ENCODE measurements around the gene DUS2.

DNA sequence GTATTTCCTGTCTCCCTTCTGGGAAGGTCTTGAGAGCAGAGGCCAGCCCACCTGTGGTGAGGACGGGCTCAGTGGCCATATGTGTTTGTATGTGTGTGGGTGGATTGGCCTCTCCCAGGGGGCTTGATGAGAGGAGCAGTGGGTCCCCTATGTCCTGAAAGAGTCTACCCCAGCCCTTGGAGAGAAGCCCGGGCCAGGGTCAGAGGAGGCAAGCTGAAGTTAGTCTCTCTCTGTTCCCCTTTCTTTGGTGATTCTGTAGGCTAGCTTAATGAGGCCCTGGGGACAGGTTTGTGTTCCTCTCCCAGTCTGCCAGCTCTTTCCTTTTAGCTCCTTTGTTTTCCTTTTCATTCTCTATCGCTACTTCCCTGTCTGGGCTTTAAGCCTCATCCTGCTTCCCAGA, 38.3 kb downstream of the DUS2 start:
- TF ChIP-seq, protein P1, sequence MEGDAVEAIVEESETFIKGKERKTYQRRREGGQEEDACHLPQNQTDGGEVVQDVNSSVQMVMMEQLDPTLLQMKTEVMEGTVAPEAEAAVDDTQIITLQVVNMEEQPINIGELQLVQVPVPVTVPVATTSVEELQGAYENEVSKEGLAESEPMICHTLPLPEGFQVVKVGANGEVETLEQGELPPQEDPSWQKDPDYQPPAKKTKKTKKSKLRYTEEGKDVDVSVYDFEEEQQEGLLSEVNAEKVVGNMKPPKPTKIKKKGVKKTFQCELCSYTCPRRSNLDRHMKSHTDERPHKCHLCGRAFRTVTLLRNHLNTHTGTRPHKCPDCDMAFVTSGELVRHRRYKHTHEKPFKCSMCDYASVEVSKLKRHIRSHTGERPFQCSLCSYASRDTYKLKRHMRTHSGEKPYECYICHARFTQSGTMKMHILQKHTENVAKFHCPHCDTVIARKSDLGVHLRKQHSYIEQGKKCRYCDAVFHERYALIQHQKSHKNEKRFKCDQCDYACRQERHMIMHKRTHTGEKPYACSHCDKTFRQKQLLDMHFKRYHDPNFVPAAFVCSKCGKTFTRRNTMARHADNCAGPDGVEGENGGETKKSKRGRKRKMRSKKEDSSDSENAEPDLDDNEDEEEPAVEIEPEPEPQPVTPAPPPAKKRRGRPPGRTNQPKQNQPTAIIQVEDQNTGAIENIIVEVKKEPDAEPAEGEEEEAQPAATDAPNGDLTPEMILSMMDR (optimal IDR thresholded peaks at IDR 0.05 in 1 of 3, IDR thresholded peaks at IDR 0.05 in 1 of 3, conservative IDR thresholded peaks at IDR 0.05 in 1 of 3; ENCODE audit: extremely low read depth in 1 of 3, insufficient read depth in 2 of 3, low read length in 3 of 3): no peak
- no peak for TF ChIP-seq EZH2 (IDR thresholded peaks at IDR 0.05; ENCODE audit: low read length)
